HCT116 (cell line): Measurements from ENCODE around the gene CCDC92B.

ENCODE experiments used
- CEBPB ChIP-seq: IDR thresholded peaks from 2 replicates; pipeline ENCODE4 v1.6.1; 2012; ENCODE audit warnings: low read depth
- ELF1 ChIP-seq: IDR thresholded peaks from 2 replicates; pipeline ENCODE4 v1.6.1; 2012; ENCODE audit warnings: low read depth, borderline replicate concordance
- EZH2 ChIP-seq: fragments of 200-600 bp; sonication (generic); IDR thresholded peaks from 2 replicates; pipeline ENCODE4 v1.6.1; 2017; ENCODE audit warnings: antibody characterized with exemption, mixed run types
- POLR2A ChIP-seq: IDR thresholded peaks from 2 replicates; pipeline ENCODE4 v1.7.0; 2011; ENCODE audit warnings: borderline replicate concordance; ENCODE audit not compliant: insufficient read depth, insufficient read length; ENCODE audit errors: extremely low read depth
- POLR2AphosphoS5 ChIP-seq: IDR thresholded peaks from 2 replicates; pipeline ENCODE4 v1.6.1; 2011; ENCODE audit warnings: mild to moderate bottlenecking, low read depth, low read length, moderate library complexity
- RAD21 ChIP-seq: IDR thresholded peaks from 2 replicates; pipeline ENCODE4 v1.6.1; 2012; ENCODE audit warnings: low read depth, mild to moderate bottlenecking
- TCF7L2 ChIP-seq: IDR thresholded peaks from 2 replicates; pipeline ENCODE4 v1.7.0; 2011; ENCODE audit warnings: borderline replicate concordance, inconsistent platforms; ENCODE audit not compliant: insufficient read depth, insufficient read length; ENCODE audit errors: extremely low read depth
- YY1 ChIP-seq: IDR thresholded peaks from 2 replicates; pipeline ENCODE4 v1.6.1; 2011; ENCODE audit warnings: low read length, low read depth, moderate library complexity, mild to moderate bottlenecking; ENCODE audit not compliant: insufficient replicate concordance; ENCODE audit errors: extremely low read depth
- ZFX ChIP-seq: fragments of 450-650 bp; IDR thresholded peaks from 2 replicates; pipeline ENCODE4 v1.6.1; 2017
- ZNF274 ChIP-seq: fragments of 200-500 bp; sonication (Bioruptor generic); IDR thresholded peaks from 2 replicates; pipeline ENCODE4 v1.6.1; 2014; ENCODE audit warnings: mild to moderate bottlenecking, low read depth, low read length, inconsistent platforms
- TF ChIP-seq, protein P1 (sequence below), 3 experiments: fragments of 200-600 bp in 1 of 3; sonication (generic) in 1 of 3; IDR thresholded peaks in 2 of 3; conservative IDR thresholded peaks in 1 of 3; 2 replicates each; pipeline ENCODE4 v1.5.1; 2012 to 2017; ENCODE audit warnings: low read depth in 2 of 3, low read length in 2 of 3, antibody characterized with exemption in 1 of 3, borderline replicate concordance in 1 of 3, control low read depth in 1 of 3, mild to moderate bottlenecking in 1 of 3, mixed read lengths in 1 of 3, mixed run types in 1 of 3, moderate library complexity in 1 of 3; ENCODE audit not compliant: insufficient read depth in 1 of 3
- TF ChIP-seq, protein P2 (sequence below): IDR thresholded peaks from 2 replicates; pipeline ENCODE4 v1.6.1; 2012
- TF ChIP-seq, protein P3 (sequence below): IDR thresholded peaks from 2 replicates; pipeline ENCODE4 v1.6.1; 2012

DNA sequence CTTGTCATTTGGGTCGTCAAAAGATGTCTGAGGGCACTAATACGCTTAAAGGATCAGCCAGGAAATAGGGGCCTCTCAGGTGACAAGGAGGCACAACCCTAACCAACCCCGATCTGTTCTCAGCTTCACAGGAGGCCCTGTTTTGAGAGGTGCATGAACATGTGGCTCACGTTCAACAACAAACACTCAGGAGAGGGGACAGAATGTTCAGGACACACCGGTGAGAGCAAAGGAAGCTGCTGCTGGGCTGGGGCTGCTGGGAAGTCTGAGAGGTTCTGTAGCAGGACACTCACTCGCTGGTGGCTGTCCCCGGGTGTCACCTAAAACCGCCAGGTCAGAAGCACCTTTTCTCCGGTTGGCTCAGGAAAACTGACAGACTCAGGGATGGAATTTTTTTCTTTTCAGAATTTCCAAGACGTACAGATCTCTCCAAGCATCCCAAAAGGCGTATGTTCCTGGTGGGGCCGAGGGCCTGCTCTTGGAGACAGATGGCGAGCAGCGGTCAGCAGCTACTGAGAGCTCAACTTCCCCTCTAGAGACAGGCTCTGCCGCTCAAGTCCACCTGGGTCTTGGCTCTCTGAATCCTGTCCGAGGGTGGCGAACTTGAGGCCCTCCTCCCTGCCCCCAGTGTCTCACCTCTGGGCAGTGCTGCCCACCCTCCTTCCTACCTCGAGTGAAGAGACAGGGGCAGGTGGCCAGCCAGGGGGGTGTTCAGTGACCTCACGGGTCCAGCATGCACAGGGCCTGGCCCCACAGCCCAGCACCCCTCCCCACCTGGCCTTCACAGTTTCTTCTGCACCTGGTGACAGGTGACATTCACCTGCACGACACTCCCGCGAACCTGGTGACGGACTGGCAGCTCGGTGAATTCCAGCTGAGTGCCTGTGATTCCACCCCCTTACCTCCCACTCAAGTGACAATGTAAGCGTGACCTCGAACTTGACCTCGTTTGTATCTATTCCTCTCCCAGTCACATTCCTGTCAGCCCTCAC is 60.8 kb downstream of the CCDC92B start:
- TF ChIP-seq POLR2A, result no peak
- TF ChIP-seq, protein P1, sequence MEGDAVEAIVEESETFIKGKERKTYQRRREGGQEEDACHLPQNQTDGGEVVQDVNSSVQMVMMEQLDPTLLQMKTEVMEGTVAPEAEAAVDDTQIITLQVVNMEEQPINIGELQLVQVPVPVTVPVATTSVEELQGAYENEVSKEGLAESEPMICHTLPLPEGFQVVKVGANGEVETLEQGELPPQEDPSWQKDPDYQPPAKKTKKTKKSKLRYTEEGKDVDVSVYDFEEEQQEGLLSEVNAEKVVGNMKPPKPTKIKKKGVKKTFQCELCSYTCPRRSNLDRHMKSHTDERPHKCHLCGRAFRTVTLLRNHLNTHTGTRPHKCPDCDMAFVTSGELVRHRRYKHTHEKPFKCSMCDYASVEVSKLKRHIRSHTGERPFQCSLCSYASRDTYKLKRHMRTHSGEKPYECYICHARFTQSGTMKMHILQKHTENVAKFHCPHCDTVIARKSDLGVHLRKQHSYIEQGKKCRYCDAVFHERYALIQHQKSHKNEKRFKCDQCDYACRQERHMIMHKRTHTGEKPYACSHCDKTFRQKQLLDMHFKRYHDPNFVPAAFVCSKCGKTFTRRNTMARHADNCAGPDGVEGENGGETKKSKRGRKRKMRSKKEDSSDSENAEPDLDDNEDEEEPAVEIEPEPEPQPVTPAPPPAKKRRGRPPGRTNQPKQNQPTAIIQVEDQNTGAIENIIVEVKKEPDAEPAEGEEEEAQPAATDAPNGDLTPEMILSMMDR (IDR thresholded peaks at IDR 0.05 in 2 of 3, conservative IDR thresholded peaks at IDR 0.05 in 1 of 3; ENCODE audit: borderline replicate concordance in 1 of 3, insufficient read depth in 1 of 3, low read depth in 2 of 3, low read length in 2 of 3), result no peak
- TF ChIP-seq EZH2, result no peak
- TF ChIP-seq TCF7L2, result no peak
- TF ChIP-seq ELF1, result no peak
- TF ChIP-seq POLR2AphosphoS5, result 0 out of 2 replicates have a peak, but pooled peaks have one; percentile 28
- no peak for TF ChIP-seq ZFX
- no peak for TF ChIP-seq ZNF274
- no peak for TF ChIP-seq YY1
- TF ChIP-seq RAD21, result no peak
- TF ChIP-seq, protein P2, sequence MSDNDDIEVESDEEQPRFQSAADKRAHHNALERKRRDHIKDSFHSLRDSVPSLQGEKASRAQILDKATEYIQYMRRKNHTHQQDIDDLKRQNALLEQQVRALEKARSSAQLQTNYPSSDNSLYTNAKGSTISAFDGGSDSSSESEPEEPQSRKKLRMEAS, result no peak
- no peak for TF ChIP-seq CEBPB
- TF ChIP-seq, protein P3, sequence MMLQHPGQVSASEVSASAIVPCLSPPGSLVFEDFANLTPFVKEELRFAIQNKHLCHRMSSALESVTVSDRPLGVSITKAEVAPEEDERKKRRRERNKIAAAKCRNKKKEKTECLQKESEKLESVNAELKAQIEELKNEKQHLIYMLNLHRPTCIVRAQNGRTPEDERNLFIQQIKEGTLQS, result no peak
